GM23248 (cell line): ENCODE results near the gene HAND1. TPM values are rescaled to one million over a fixed set of nuclear protein-coding genes. Genes with fewer than 3 reads are reported as not detected.

Experiments
- DNase-seq: peaks from one replicate; pipeline ENCODE4 v3.0.0-alpha.2; 2015
- H2AFZ ChIP-seq: fragments of 200-600 bp; sonication (generic); 2 replicates; pipeline ENCODE4 v1.6.1; 2016; ENCODE audit warnings: antibody characterized with exemption
- H3F3A ChIP-seq: fragments of 200-600 bp; sonication (generic); 2 replicates; pipeline ENCODE4 v1.6.1; 2016; ENCODE audit warnings: mild to moderate bottlenecking, antibody characterized with exemption, mixed run types; ENCODE audit not compliant: insufficient read depth
- H3K27ac ChIP-seq: fragments of 200-600 bp; sonication (generic); 2 replicates; pipeline ENCODE4 v1.5.1; 2016; ENCODE audit warnings: mild to moderate bottlenecking
- H3K27me3 ChIP-seq: fragments of 200-600 bp; sonication (generic); replicated peaks from 2 replicates; pipeline ENCODE4 v1.6.1; 2016; ENCODE audit warnings: mild to moderate bottlenecking; ENCODE audit not compliant: insufficient read depth
- H3K36me3 ChIP-seq: fragments of 200-600 bp; sonication (generic); 2 replicates; pipeline ENCODE4 v1.6.1; 2016; ENCODE audit warnings: low read depth, mild to moderate bottlenecking
- H3K4me1 ChIP-seq: fragments of 200-600 bp; sonication (generic); 2 replicates; pipeline ENCODE4 v1.6.1; 2016; ENCODE audit warnings: mild to moderate bottlenecking; ENCODE audit not compliant: insufficient read depth
- H3K4me2 ChIP-seq: fragments of 200-600 bp; sonication (generic); one replicate; pipeline ENCODE4 v1.6.1; 2016; ENCODE audit warnings: mild to moderate bottlenecking; ENCODE audit not compliant: unreplicated experiment
- H3K4me3 ChIP-seq: fragments of 200-600 bp; sonication (generic); 2 replicates; pipeline ENCODE4 v1.5.1; 2016; ENCODE audit warnings: mild to moderate bottlenecking
- H3K79me2 ChIP-seq: fragments of 200-600 bp; sonication (generic); 2 replicates; pipeline ENCODE4 v1.6.1; 2016; ENCODE audit warnings: mild to moderate bottlenecking; ENCODE audit not compliant: insufficient read depth
- H3K9ac ChIP-seq: fragments of 200-600 bp; sonication (generic); 2 replicates; pipeline ENCODE4 v1.6.1; 2016; ENCODE audit warnings: mild to moderate bottlenecking
- H3K9me2 ChIP-seq: fragments of 200-600 bp; sonication (generic); 2 replicates; pipeline ENCODE4 v1.6.1; 2016; ENCODE audit warnings: mixed run types, mild to moderate bottlenecking, moderate library complexity; ENCODE audit not compliant: insufficient read depth
- H3K9me3 ChIP-seq: fragments of 200-600 bp; sonication (generic); one replicate; pipeline ENCODE4 v1.6.1; 2017; ENCODE audit warnings: low read depth
- H4K20me1 ChIP-seq: fragments of 200-600 bp; sonication (generic); 2 replicates; pipeline ENCODE4 v1.6.0; 2016; ENCODE audit not compliant: insufficient read depth
- EZH2 ChIP-seq: fragments of 200-600 bp; sonication (generic); IDR thresholded peaks from 2 replicates; pipeline ENCODE4 v1.6.1; 2018; ENCODE audit warnings: antibody characterized with exemption, mild to moderate bottlenecking; ENCODE audit not compliant: insufficient read depth, poor library complexity, severe bottlenecking
- EZH2phosphoT487 ChIP-seq: fragments of 200-600 bp; sonication (generic); IDR thresholded peaks from 2 replicates; pipeline ENCODE4 v1.6.1; 2018; ENCODE audit warnings: antibody characterized with exemption, moderate library complexity, mild to moderate bottlenecking, low read depth; ENCODE audit not compliant: insufficient read depth
- WGBS, 2 experiments: methylation state at CpG; one replicate each; pipeline ENCODE4 v1.1.6; 2015 to 2017; ENCODE audit warnings: low lambda C conversion rate in 2 of 2, low coverage in 1 of 2; ENCODE audit errors: missing lambda C conversion rate in 2 of 2; 5-methylcytosine and 5-hydroxymethylcytosine counted together
- in situ Hi-C: fragments of 300-500 bp; cut with MboI; formaldehyde crosslinking; loops from 2 replicates; pipeline ENCODE4 v1.15.0; 2020
- polyA plus RNA-seq: library from polyadenylated mRNA; unstranded; fragments of >200 nt; fragmentation: Nextera tagmentation; extraction: Ambion mirVana; gene quantifications from 2 replicates; pipeline ENCODE4 v1.2.1, GENCODE V29; 2016
- total RNA-seq: library from RNA; depleted of rRNA; stranded (reverse); fragments of >200 nt; shearing (Covaris generic); gene quantifications from 2 replicates; pipeline ENCODE4 v1.2.3, GENCODE V29; 2014

The HAND1 gene
- total and polyA plus RNA-seq, 2 experiments from 2014 or later: not detected

DNA sequence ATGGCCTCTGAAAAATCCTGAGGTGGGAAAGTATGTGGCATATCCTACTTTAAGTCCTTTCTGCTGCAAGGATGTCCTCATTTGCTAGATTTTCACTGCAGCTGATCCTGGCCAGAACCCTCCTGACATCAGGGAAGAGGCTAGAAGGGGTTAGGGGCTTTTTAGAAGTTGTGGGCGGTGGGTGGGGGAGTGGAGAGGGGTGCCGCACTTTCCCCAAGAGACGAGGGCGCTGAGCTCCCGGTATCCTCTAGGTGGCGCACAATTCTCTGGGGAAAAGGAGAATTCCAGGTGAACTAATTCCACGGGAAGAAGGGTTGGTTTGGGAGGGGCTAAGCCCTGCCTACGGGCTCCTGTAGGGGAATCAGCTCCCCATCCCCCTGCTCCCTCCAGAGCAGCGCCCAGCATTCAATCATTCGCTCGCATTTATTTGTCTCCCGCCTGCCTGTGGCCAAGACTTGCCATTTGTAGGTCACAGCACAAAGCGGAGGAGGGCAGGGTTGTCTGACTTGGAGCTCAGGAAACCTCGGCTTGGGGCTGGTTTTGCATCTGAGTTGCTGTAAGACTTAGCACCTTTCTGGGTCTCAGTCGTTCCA, 42.9 kb upstream of the HAND1 start:
- TF ChIP-seq EZH2: no peak
- TF ChIP-seq EZH2phosphoT487: no peak
- H3K4me2 ChIP-seq: no peak overlapping the region
- DNase-seq: peak; percentile 32

DNA sequence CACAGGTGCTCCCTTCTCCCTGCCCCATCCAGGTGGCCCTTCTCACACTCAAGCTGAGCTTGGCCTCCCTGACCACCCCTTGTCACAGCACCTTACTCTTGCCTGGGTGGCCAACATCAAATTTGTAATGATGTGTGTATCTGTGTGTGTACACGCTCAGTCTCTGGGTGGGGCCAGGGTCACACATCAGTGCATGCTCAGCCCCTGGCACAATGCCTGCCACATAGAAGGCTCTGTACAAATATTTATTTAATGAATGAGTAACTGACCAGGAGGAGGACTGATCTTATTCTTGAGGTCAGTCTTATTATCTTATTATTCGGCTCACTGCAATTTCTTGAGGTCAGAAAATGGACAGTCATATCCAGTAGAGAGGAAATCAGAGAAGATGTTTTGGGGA, 41.3 kb upstream of the HAND1 start:
- Histone ChIP-seq H3K27ac (no peak overlapping the region), H2AFZ (no peak overlapping the region), H3K27me3 (peaks cover 43% of the 10 kb centered on the region), H3K4me2 (no peak overlapping the region), H3K4me1 (0 out of 2 replicates have a peak, but pooled peaks cover 6% of the 10 kb centered on the region), H3K9me2 (no peaks in the 10 kb centered on the region), H3K9ac (no peak overlapping the region), H4K20me1 (no peaks in the 10 kb centered on the region), H3K9me3 (no peaks in the 10 kb centered on the region), H3F3A (no peaks in the 10 kb centered on the region; the same call in 1 of the 2 replicates), H3K79me2 (no peaks in the 10 kb centered on the region), H3K4me3 (no peak overlapping the region), H3K36me3 (no peaks in the 10 kb centered on the region)
- TF ChIP-seq EZH2phosphoT487: no peak
- no peak for TF ChIP-seq EZH2
- peak; percentile 49 for DNase-seq
- WGBS, 2 experiments: 22 to 24% methylated on average over 2 of the region's 2 CpGs
- in situ Hi-C loops: no loop called here

More for the DNA sequence above, 42.9 kb upstream of the HAND1 start:
- in situ Hi-C loops: no loop called here
- Histone ChIP-seq H3K27ac (no peak overlapping the region), H3K27me3 (peaks cover 27% of the 10 kb centered on the region), H2AFZ (no peak overlapping the region), H3K4me3 (no peak overlapping the region), H3K9me2 (no peaks in the 10 kb centered on the region), H3K79me2 (no peaks in the 10 kb centered on the region), H4K20me1 (no peaks in the 10 kb centered on the region), H3K36me3 (no peaks in the 10 kb centered on the region), H3F3A (no peaks in the 10 kb centered on the region; the same call in 1 of the 2 replicates), H3K4me1 (0 out of 2 replicates have a peak, but pooled peaks cover 6% of the 10 kb centered on the region), H3K9ac (no peak overlapping the region), H3K9me3 (no peaks in the 10 kb centered on the region)
- 9 to 13% methylated on average over 15 of the region's 15 CpGs for WGBS, 2 experiments

DNA sequence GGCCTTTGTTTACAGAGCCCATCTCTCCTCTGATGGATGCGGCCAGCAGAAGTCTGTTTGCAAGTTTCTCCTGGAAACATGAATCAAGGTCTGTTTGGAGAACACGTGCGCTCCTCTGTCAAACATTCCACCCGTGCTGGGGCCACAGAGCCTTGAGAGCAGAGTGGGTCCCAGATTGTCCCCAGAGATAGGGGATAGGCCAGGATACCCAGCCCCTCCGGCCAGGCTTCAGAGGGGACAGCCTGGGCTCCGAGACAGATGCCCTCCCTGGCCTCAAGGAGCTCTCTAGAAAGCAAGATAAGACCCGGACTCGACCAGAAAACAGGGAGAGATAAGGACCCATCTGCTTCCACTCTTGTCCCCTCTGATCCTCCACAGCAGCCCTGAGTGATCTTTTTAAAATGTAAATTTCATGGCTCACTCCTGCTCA, 40.4 kb upstream of the HAND1 start:
- H4K20me1 ChIP-seq: no peaks in the 10 kb centered on the region
- H3K36me3 ChIP-seq: no peaks in the 10 kb centered on the region
- no peaks in the 10 kb centered on the region for H3K79me2 ChIP-seq
- no peak for DNase-seq
- H3K4me1 ChIP-seq: no peaks in the 10 kb centered on the region
- no peaks in the 10 kb centered on the region for H3K9me2 ChIP-seq
- H3F3A ChIP-seq: no peaks in the 10 kb centered on the region
- TF ChIP-seq EZH2 (no peak), EZH2phosphoT487 (no peak)
- H3K9me3 ChIP-seq: no peaks in the 10 kb centered on the region
- in situ Hi-C loops: no loop called here
- WGBS, 2 experiments: 70 to 74% methylated on average over 7 to 8 of the region's 8 CpGs
- H3K4me3 ChIP-seq: no peak overlapping the region
- no peak overlapping the region for H3K27ac ChIP-seq
- no peak overlapping the region for H3K4me2 ChIP-seq
- no peak overlapping the region for H2AFZ ChIP-seq
- H3K9ac ChIP-seq: no peak overlapping the region
- H3K27me3 ChIP-seq: peaks cover 51% of the 10 kb centered on the region

DNA sequence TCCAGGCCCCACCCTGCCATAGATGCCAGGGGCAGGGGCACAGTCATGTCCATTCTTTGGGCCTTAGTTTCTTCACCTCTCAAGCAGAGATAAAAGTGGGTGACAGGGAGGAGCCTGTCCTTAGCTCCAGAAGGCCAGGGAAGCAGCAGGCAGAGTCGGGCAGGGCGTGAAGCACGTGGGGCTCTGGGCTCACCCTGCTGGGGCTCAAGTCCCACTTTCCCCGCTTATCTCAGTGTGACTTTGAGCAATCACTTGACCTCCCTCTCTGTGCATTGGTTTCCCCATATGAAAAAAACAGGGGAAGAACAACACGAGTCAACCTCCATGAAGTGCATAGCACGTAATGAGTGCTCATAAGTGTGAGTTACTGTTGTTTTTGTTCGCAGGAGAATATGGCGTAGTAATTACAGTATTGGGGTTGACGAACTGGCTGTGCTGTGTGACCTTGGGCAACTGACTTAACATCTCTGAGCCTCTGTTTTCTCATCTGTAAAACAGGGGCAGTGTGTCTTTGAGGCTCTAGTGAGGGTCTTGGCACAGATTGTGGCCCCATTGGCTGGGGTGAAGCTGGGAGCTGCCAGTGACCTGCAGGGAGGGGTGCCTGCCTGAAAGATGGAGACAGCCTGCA, 39.9 kb upstream of the HAND1 start:
- no peaks in the 10 kb centered on the region for H3K4me1 ChIP-seq
- no peaks in the 10 kb centered on the region for H3K9me3 ChIP-seq
- no peaks in the 10 kb centered on the region for H3K36me3 ChIP-seq
- WGBS, 2 experiments: 68 to 77% methylated on average over 9 of the region's 9 CpGs
- no peaks in the 10 kb centered on the region for H3K79me2 ChIP-seq
- H3K27ac ChIP-seq: no peak overlapping the region
- no peak overlapping the region for H3K4me3 ChIP-seq
- no peaks in the 10 kb centered on the region for H4K20me1 ChIP-seq
- in situ Hi-C loops: no loop called here
- peaks cover 53% of the 10 kb centered on the region for H3K27me3 ChIP-seq
- no peaks in the 10 kb centered on the region for H3K9me2 ChIP-seq
- no peak overlapping the region for H3K9ac ChIP-seq
- TF ChIP-seq EZH2: no peak
- TF ChIP-seq EZH2phosphoT487: no peak
- no peaks in the 10 kb centered on the region for H3F3A ChIP-seq
- no peak overlapping the region for H2AFZ ChIP-seq
- H3K4me2 ChIP-seq: no peak overlapping the region
- no peak for DNase-seq
